ENCODE data around the gene GRK1. TPM values are rescaled to one million over a fixed set of nuclear protein-coding genes. Genes with fewer than 3 reads are reported as not detected.

Gene GRK1
- total RNA-seq, 1 donor = not detected

- no peak for DNase-seq (ENCODE audit: low read depth)
- H3K4me3 ChIP-seq (ENCODE audit: low read depth, low read length) = no peak overlapping the region
- no peak for TF ChIP-seq CTCF (IDR thresholded peaks at IDR 0.05; ENCODE audit: insufficient read depth, low read depth, low read length)
Observed at GRCh38 chr13:113650275-113650674, 16.7 kb upstream of the GRK1 start.

- H3K4me3 ChIP-seq (ENCODE audit: low read depth, low read length) = no peak overlapping the region
- DNase-seq (ENCODE audit: low read depth) = no peak
- TF ChIP-seq CTCF (IDR thresholded peaks at IDR 0.05; ENCODE audit: insufficient read depth, low read depth, low read length) = no peak
Observed at GRCh38 chr13:113650731-113651148, 16.3 kb upstream of the GRK1 start.

GRCh38 chr13:113651511-113652403 lies 15.3 kb upstream of the GRK1 start:
- no peak for DNase-seq (ENCODE audit: low read depth)
- H3K4me3 ChIP-seq (ENCODE audit: low read depth, low read length) = no peak overlapping the region
- TF ChIP-seq CTCF (IDR thresholded peaks at IDR 0.05; ENCODE audit: insufficient read depth, low read depth, low read length) = no peak

DNA sequence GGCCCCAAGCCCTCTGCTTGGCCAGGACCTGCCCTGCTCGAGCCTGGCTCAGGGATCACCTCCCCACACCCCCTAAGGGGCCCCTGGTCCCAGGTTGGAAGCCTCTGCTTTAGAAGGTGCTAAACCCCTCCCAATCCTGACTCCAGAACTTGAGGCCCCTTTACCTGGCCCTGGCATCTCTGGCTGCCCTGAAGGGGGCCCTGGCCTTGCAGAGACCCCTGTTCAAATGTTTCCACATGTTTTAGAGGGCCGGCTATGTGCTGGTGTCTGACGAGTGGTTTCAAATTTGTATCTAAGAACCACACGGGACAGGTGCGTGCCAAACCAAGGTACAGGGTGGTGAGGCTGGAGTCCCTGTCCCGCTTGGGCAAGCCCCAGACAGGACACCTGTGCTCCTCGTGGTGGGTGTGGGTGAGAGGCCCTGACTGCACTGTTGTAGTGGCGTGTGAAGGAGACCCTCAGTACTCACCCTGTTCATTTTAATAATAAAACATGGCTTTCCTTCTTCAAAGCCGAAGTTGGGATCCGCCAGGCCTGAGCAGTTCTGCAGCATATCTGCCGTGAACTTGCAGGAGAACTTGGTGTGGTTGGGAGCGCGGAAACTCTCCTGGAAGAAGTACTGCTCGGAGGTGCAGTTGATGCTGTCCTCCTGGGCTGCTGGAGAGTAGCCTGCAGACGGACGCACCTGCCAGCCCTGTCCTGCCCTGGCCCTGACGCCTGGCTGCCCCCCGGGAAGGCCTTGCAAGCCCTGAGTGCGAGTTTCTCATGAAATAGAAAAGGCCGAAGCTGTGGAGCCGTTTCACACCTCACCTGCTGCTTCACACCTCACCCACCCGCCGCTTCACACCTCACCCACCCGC lies 14.4 kb upstream of the GRK1 start:
- TF ChIP-seq CTCF (IDR thresholded peaks at IDR 0.05; ENCODE audit: insufficient read depth, low read depth, low read length) = no peak
- DNase-seq (ENCODE audit: low read depth) = no peak
- H3K4me3 ChIP-seq (ENCODE audit: low read depth, low read length) = no peak overlapping the region

- no peak for TF ChIP-seq CTCF (IDR thresholded peaks at IDR 0.05; ENCODE audit: insufficient read depth, low read depth, low read length)
- no peak overlapping the region for H3K4me3 ChIP-seq (ENCODE audit: low read depth, low read length)
- DNase-seq (ENCODE audit: low read depth) = no peak
Observed at GRCh38 chr13:113653264-113654174, 13.5 kb upstream of the GRK1 start.

DNA sequence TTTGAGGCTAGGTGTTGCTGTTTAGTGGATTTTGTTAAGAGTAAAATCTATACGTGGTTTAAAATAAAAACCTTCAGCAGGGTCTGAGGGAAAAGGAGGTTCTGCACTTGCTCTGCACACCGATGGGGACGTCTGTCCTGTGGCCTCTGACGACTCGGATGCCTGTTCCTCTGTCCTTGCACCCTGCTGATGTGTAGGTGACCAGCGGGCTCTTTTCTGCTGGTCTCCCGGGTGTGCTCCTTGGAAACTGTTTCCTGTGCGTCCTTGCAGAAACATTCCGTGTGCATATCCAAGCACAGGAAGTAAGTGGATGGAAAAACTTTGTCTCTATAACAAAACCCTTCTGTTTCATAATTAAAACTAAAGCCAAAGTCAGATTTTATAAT lies 12.9 kb upstream of the GRK1 start:
- H3K4me3 ChIP-seq (ENCODE audit: low read depth, low read length) = no peak overlapping the region
- DNase-seq (ENCODE audit: low read depth) = no peak
- TF ChIP-seq CTCF (IDR thresholded peaks at IDR 0.05; ENCODE audit: insufficient read depth, low read depth, low read length) = no peak
